Small intestine (tissue), 7 donors: ENCODE measurements around the gene BCAR3. TPM values are rescaled to one million over a fixed set of nuclear protein-coding genes. Genes with fewer than 3 reads are reported as not detected.
"Not testable (repeated sequence)": the region's sequence is repeated elsewhere in the genome, so short reads cannot be mapped to it uniquely, and the experiment has no call there.

Experiments
- DNase-seq, 2 donors: peaks; one replicate each; pipeline versions ENCODE4 v3.0.0 to v3.0.0-alpha.2; 2013
- FAIRE-seq: peaks from 2 replicates; lab custom pipeline; 2012; peaks lifted over from hg19 to GRCh38; lab: Jason Lieb, UNC
- H3K27ac ChIP-seq, 3 donors: one replicate each; pipeline ENCODE4 v1.5.1; 2013; ENCODE audit warnings: low read length in 2 of 3, mild to moderate bottlenecking in 2 of 3, control low read depth in 1 of 3, inconsistent platforms in 1 of 3, low read depth in 1 of 3, moderate library complexity in 1 of 3
- H3K27me3 ChIP-seq, 3 donors: one replicate each; pipeline ENCODE4 v1.6.1; 2013; ENCODE audit warnings: low read length in 3 of 3, inconsistent platforms in 1 of 3; ENCODE audit not compliant: control insufficient read depth in 3 of 3, insufficient read depth in 3 of 3
- H3K36me3 ChIP-seq, 3 donors: one replicate each; pipeline ENCODE4 v1.6.1; 2013; ENCODE audit warnings: low read length in 3 of 3, inconsistent platforms in 1 of 3, low read depth in 1 of 3, mild to moderate bottlenecking in 1 of 3, moderate library complexity in 1 of 3; ENCODE audit not compliant: control insufficient read depth in 3 of 3, insufficient read depth in 2 of 3
- H3K4me1 ChIP-seq, 3 donors: one replicate each; pipeline ENCODE4 v1.6.1; 2013; ENCODE audit warnings: low read length in 2 of 3, inconsistent platforms in 1 of 3, low read depth in 1 of 3, mild to moderate bottlenecking in 1 of 3, moderate library complexity in 1 of 3; ENCODE audit not compliant: control insufficient read depth in 3 of 3, insufficient read depth in 2 of 3
- H3K4me3 ChIP-seq, 3 donors: one replicate each; pipeline ENCODE4 v1.5.1; 2013; ENCODE audit warnings: low read length in 3 of 3, control low read depth in 1 of 3, inconsistent platforms in 1 of 3, low read depth in 1 of 3, mild to moderate bottlenecking in 1 of 3, moderate library complexity in 1 of 3
- H3K9me3 ChIP-seq, 2 donors: one replicate each; pipeline ENCODE4 v1.6.1; 2013; ENCODE audit warnings: low read depth in 1 of 2, low read length in 1 of 2; ENCODE audit not compliant: control insufficient read depth in 2 of 2, insufficient read depth in 1 of 2
- WGBS, 3 donors: extraction: QIAGEN DNeasy Blood & Tissue Kit; methylation state at CpG; one replicate each; pipeline ENCODE4 v1.1.7; 2013; 5-methylcytosine and 5-hydroxymethylcytosine counted together
- polyA plus RNA-seq, 4 donors: library from polyadenylated mRNA; stranded (reverse) in 3 of 4; unstranded in 1 of 4; fragments of 200-250 nt in 3 of 4; fragments of 120-200 nt in 1 of 4; gene quantifications; one replicate each; pipeline versions ENCODE4 v1.2.1 to v1.2.3, GENCODE V29; 2013
- donor health status: healthy with polysubstance abuse.
- donor health status: control.
- donor health status: control.
- donor health status: Bipolar disorder and iron deficiency.
- donor health status: healthy.

BCAR3 gene
- polyA plus RNA-seq, 4 donors, result 15.9 to 26.2 (median 20.1) TPM

DNA sequence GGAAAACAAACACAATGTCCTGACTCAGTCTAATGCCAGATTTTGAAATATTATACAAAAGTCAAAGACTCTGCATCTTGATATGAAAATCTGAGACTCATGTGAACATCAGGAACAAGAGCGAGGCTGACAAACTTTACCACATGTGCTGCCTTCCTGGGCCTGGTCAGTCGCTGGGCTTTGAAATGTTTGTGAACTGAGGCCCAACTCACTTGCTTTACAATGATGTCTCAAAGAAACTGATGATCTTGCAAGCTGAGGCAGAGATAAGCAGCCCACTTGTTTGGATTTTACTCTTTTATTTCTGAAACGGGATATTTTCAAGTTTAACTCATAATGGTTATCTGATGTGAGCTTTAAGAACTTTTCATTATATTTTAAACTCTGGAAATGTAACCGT is 2.1 kb downstream of the BCAR3 start:
- H3K27ac ChIP-seq, result no peak overlapping the region
- DNase-seq (peak in 1 of 2 donors; percentile 36), FAIRE-seq (no peak)
- peaks cover 0 to 5% (median 0%) of the 10 kb centered on the region in 3 donors for H3K36me3 ChIP-seq
- 86 to 90% (median 88%) methylated on average over 4 of the region's 4 CpGs for WGBS, 3 donors
- H3K27me3 ChIP-seq, result no peaks in the 10 kb centered on the region
- H3K4me1 ChIP-seq, result peaks cover 0 to 21% (median 4%) of the 10 kb centered on the region in 3 donors
- no peak overlapping the region for H3K4me3 ChIP-seq
- no peaks in the 10 kb centered on the region for H3K9me3 ChIP-seq

DNA sequence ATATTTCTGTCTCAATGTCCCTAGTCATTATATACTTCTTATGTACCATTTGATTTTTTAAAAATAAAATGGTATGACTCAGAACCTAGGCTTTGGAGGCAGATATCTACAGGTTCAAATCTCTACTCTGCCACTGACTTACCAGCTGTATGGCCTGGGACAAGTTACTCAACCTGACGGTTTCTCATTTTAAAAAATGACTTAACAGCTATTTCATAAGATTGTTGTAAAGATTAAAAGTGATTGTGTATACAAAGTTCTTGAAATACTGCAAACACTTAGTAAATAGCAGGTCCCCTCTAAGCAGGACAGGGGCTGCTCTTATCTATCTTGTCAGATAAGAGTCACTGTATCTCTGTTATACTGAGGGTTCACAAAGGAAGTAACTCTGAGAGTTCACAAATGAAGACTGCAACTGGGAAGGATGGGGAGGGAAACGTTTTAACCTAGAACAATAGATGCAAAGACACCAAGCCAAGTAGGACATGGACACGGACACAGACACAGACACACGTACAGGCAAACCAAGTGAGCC is 2.6 kb downstream of the BCAR3 start:
- Histone ChIP-seq H3K4me1 (peaks cover 0 to 23% (median 4%) of the 10 kb centered on the region in 3 donors), H3K27ac (no peak overlapping the region), H3K36me3 (peaks cover 0 to 7% (median 0%) of the 10 kb centered on the region in 3 donors), H3K9me3 (no peaks in the 10 kb centered on the region), H3K4me3 (no peak overlapping the region), H3K27me3 (no peaks in the 10 kb centered on the region)
- WGBS, 3 donors, result 54 to 60% (median 59%) methylated on average over 4 of the region's 4 CpGs
- no peak for FAIRE-seq
- peak in 1 of 2 donors; percentile 26 for DNase-seq

DNA sequence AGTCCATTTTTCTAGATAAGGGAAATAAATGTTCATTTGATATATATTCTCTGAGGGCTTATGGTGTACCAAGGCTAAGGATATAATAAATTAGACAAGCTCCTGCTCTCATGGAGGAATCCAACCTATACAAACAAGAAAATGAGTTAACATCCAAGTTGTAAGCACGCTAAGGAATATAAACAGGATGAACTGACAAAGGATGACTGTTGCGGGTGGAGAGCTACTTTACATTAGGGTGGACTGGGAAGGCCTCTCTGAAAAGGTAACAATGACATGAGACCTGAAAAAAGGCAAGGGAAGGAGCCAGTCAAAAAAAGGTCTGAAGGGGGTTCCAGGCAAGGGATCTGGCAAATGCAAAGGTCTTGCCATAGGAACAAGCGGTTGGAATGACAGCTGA is 3.1 kb downstream of the BCAR3 start:
- Histone ChIP-seq H3K27me3 (no peaks in the 10 kb centered on the region), H3K9me3 (no peaks in the 10 kb centered on the region), H3K4me1 (peaks cover 0 to 27% (median 5%) of the 10 kb centered on the region in 3 donors), H3K36me3 (peaks cover 0 to 7% (median 0%) of the 10 kb centered on the region in 3 donors), H3K4me3 (no peak overlapping the region), H3K27ac (no peak overlapping the region)
- DNase-seq, result no peak
- FAIRE-seq, result no peak
- WGBS, 3 donors, result 94 to 95% (median 94%) methylated on average over 3 of the region's 3 CpGs

DNA sequence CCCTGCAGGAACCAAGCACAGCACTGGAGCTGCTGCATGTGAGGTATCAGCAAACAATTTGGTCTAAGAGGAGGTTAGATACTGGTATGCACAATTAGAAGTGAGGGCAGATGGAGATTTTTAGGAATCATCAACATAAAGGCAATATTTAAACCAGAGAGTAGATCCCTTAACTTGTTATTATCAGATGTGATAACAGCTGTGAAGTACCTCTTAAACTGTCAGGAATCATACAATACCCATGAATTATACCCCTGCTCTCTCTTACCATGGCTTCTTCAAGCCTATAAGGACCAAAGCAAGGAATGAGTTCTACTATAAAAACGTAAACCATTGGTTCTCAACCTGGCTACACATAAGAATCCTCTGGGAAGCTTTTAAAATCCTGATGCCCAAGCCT is 3.9 kb downstream of the BCAR3 start:
- Histone ChIP-seq H3K4me1 (peaks cover 2 to 35% (median 11%) of the 10 kb centered on the region in 3 donors), H3K36me3 (peaks cover 0 to 7% (median 0%) of the 10 kb centered on the region in 3 donors), H3K27me3 (no peaks in the 10 kb centered on the region), H3K4me3 (no peak overlapping the region), H3K27ac (no peak overlapping the region), H3K9me3 (no peaks in the 10 kb centered on the region)
- FAIRE-seq (no peak), DNase-seq (no peak)
- WGBS, 3 donors, result 74 to 90% (median 85%) methylated on average over 1 of the region's 1 CpG

DNA sequence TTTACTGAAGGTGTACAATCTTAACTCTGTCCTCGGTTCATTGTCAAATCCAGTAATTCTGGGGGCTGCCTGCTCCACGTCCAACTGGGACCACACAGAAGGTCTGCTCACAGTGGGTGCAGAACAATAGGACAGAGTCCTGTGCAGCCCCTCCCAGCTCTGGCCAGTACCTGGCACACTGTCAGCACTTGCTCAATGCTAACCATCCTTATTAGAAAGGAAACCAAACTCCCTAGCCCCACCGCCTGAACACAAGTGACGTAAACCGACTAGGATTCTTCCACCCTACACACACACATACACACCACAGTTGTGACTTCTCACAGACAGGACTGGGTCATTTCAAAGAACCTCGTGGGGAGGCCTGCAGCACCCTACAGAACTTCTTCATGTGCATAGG is 5.2 kb downstream of the BCAR3 start:
- H3K27me3 ChIP-seq, result no peaks in the 10 kb centered on the region
- FAIRE-seq (no peak), DNase-seq (no peak)
- H3K9me3 ChIP-seq, result no peaks in the 10 kb centered on the region
- WGBS, 3 donors, result 78 to 82% (median 79%) methylated on average over 6 of the region's 6 CpGs
- H3K4me1 ChIP-seq, result peaks cover 11 to 36% (median 14%) of the 10 kb centered on the region in 3 donors
- peaks cover 0 to 7% (median 0%) of the 10 kb centered on the region in 3 donors for H3K36me3 ChIP-seq
- H3K4me3 ChIP-seq, result no peak overlapping the region
- H3K27ac ChIP-seq, result no peak overlapping the region

DNA sequence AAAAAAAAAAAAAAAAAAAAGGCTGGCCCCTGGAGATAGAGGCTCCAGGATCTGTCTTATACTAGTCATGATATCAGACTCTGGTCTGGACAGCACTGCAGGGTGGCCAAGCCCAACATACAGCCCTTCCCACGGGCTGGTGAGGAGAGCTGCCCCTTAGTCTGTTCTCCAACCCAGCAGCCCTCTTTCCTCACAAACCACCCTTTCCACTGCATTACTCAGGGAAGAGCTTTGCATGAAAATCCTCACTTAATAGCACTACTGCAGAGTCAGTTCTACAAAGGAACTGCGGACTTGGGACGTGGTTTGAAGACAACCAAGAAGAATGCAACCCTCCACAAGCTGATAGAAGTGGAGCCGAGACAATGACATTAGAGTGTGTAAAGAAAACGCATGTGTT is 5.7 kb downstream of the BCAR3 start:
- no peak for DNase-seq
- peaks cover 0 to 7% (median 0%) of the 10 kb centered on the region in 3 donors for H3K36me3 ChIP-seq
- H3K4me1 ChIP-seq, result peaks cover 11 to 41% (median 14%) of the 10 kb centered on the region in 3 donors
- no peak overlapping the region for H3K27ac ChIP-seq
- 88 to 90% (median 89%) methylated on average over 5 of the region's 5 CpGs for WGBS, 3 donors
- FAIRE-seq, result no peak
- no peak overlapping the region for H3K4me3 ChIP-seq
- no peaks in the 10 kb centered on the region for H3K9me3 ChIP-seq
- no peaks in the 10 kb centered on the region for H3K27me3 ChIP-seq

DNA sequence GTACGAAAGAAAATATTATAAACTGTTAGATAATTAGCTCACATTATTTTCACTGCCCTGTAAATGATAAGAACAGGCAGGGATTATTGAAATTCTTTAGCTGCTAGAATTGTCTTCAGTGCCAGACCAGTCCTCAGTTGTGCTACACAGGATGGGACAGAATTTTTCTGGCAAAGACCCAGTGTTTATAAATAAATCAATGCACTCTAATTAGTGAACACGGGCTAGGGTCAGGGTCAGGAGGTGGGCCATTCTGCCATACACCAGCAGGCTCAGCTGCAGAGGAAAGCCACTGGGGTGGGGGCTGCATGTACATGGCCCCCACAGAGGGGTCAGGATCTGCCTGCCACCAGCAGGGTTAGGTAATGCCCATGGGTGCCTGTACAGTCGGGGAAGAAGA is 6.4 kb downstream of the BCAR3 start:
- Histone ChIP-seq H3K27ac (no peak overlapping the region), H3K4me1 (peaks cover 11 to 42% (median 14%) of the 10 kb centered on the region in 3 donors), H3K27me3 (no peaks in the 10 kb centered on the region), H3K9me3 (no peaks in the 10 kb centered on the region), H3K36me3 (peaks cover 0 to 8% (median 0%) of the 10 kb centered on the region in 3 donors), H3K4me3 (no peak overlapping the region)
- WGBS, 3 donors, result 37 to 53% (median 50%) methylated on average over 3 of the region's 3 CpGs
- FAIRE-seq (no peak), DNase-seq (no peak)

DNA sequence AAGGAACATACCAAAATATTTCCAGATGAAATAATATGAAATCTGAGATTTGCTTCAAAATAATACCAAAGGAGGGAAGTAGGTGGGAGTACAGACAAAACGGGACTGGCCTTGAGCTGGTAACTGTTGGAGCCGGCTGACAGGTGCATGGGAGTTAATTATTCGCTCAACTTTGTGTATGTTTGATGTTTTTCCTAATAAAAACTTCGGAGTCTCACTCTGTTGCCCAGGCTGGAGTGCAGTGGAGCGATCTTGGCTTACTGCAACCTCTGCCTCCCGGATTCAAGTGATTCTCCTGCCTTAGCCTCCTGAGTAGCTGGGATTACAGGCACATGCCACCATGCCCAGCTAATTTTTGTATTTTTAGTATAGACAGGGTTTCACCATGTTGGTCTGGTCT is 7.6 kb downstream of the BCAR3 start:
- Histone ChIP-seq H3K36me3 (peaks cover 0 to 10% (median 0%) of the 10 kb centered on the region in 3 donors), H3K4me1 (peaks cover 11 to 45% (median 14%) of the 10 kb centered on the region in 3 donors)
- not testable (repeated sequence) for H3K27me3 ChIP-seq, H3K4me3 ChIP-seq, H3K27ac ChIP-seq, DNase-seq, FAIRE-seq, H3K9me3 ChIP-seq
- WGBS, 3 donors, result 59 to 78% (median 62%) methylated on average over 6 of the region's 6 CpGs
